HG03558 (cell line): ENCODE measurements around the gene COMT.

Experiments used
- ATAC-seq: cut with Tn5 transposase; IDR thresholded peaks from one replicate; pipeline ENCODE4 v1.9.1; 2021; ENCODE audit warnings: moderate number of reproducible peaks; ENCODE audit not compliant: unreplicated experiment; ENCODE audit errors: extremely low read depth

COMT gene

GRCh38 chr22:19948057-19948760, 6.6 kb downstream of the COMT start:
- no peak for ATAC-seq

- ATAC-seq, result no peak
Measured at GRCh38 chr22:19951346-19951745, 9.8 kb downstream of the COMT start.

- no peak for ATAC-seq
Measured at GRCh38 chr22:19955241-19956128, 13.9 kb downstream of the COMT start.

GRCh38 chr22:19957445-19957844, 15.9 kb downstream of the COMT start:
- no peak for ATAC-seq

- no peak for ATAC-seq
Measured at GRCh38 chr22:19958083-19959042, 16.8 kb downstream of the COMT start.

GRCh38 chr22:19959043-19959586, 17.5 kb downstream of the COMT start:
- ATAC-seq, result no peak

GRCh38 chr22:19959587-19960490, 18.3 kb downstream of the COMT start:
- ATAC-seq, result no peak

GRCh38 chr22:19960491-19961200, 19.1 kb downstream of the COMT start:
- no peak for ATAC-seq

GRCh38 chr22:19961201-19961580, 19.6 kb downstream of the COMT start:
- no peak for ATAC-seq

- no peak for ATAC-seq
Measured at GRCh38 chr22:19961868-19962245, 20.3 kb downstream of the COMT start.

- ATAC-seq, result no peak
Measured at GRCh38 chr22:19962246-19962908, 20.8 kb downstream of the COMT start.

GRCh38 chr22:19962909-19963806, 21.6 kb downstream of the COMT start:
- no peak for ATAC-seq

- no peak for ATAC-seq
Measured at GRCh38 chr22:19963863-19964642, 22.5 kb downstream of the COMT start.

GRCh38 chr22:19964701-19965386, 23.3 kb downstream of the COMT start:
- ATAC-seq, result no peak

GRCh38 chr22:19965771-19966709, 24.5 kb downstream of the COMT start:
- no peak for ATAC-seq
